Kidney epithelial cell (primary cell): ENCODE measurements around the gene BCAP31. TPM values are rescaled to one million over a fixed set of nuclear protein-coding genes. Genes with fewer than 3 reads are reported as not detected.

Experiments used
- DNase-seq: peaks from one replicate; pipeline ENCODE4 v3.0.0-alpha.2; 2010; ENCODE audit warnings: low read depth
- H3K27me3 ChIP-seq: 2 replicates; pipeline ENCODE4 v1.6.0; 2011; ENCODE audit warnings: low read length; ENCODE audit not compliant: control insufficient read depth, insufficient read depth
- H3K36me3 ChIP-seq: 2 replicates; pipeline ENCODE4 v1.5.1; 2011; ENCODE audit warnings: low read length; ENCODE audit not compliant: control insufficient read depth, insufficient read depth
- H3K4me3 ChIP-seq: 2 replicates; pipeline ENCODE4 v1.5.1; 2011; ENCODE audit warnings: low read depth, mild to moderate bottlenecking, control low read depth, low read length
- total RNA-seq: library from RNA; depleted of rRNA; stranded (reverse); fragments of >200 nt; gene quantifications from 2 replicates; pipeline ENCODE4 v1.2.3, GENCODE V29; 2015
- TF ChIP-seq, protein P1 (sequence below): IDR thresholded peaks from 2 replicates; pipeline ENCODE4 v1.5.1; 2011; ENCODE audit warnings: mild to moderate bottlenecking, moderate library complexity, low read length, control low read depth, inconsistent platforms; ENCODE audit not compliant: insufficient read depth, poor library complexity, severe bottlenecking

The BCAP31 gene
- total RNA-seq, 1 donor from 2014 or later, result 179 TPM

DNA sequence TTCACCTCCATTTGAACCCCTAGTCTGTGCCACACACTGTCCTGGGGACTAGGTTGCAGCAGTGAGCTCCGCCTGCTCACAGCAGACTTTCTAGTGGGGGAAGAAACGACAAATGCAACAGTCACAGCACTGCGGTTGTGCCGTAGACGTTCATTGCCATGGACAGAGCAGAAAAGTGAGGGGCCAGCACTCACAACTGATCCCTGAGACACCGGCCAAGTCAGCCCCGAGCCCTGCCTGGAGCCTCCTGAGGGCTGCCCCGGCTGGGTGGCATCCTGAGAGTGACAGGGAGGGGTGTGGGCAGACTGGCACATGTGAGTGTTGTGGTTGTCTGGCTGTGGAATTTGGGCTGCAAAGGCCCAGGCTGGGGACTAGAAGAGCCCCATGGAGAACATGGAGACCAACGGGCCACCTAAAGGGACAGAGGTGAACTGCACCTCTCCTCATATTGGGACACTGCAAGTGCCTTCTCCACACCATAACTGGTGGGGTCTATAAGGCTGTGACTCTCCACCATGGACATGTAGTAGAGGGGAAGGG, 72.6 kb downstream of the BCAP31 start:
- no peak overlapping the region for H3K4me3 ChIP-seq
- DNase-seq, result no peak
- TF ChIP-seq, protein P1, sequence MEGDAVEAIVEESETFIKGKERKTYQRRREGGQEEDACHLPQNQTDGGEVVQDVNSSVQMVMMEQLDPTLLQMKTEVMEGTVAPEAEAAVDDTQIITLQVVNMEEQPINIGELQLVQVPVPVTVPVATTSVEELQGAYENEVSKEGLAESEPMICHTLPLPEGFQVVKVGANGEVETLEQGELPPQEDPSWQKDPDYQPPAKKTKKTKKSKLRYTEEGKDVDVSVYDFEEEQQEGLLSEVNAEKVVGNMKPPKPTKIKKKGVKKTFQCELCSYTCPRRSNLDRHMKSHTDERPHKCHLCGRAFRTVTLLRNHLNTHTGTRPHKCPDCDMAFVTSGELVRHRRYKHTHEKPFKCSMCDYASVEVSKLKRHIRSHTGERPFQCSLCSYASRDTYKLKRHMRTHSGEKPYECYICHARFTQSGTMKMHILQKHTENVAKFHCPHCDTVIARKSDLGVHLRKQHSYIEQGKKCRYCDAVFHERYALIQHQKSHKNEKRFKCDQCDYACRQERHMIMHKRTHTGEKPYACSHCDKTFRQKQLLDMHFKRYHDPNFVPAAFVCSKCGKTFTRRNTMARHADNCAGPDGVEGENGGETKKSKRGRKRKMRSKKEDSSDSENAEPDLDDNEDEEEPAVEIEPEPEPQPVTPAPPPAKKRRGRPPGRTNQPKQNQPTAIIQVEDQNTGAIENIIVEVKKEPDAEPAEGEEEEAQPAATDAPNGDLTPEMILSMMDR, result peak; percentile 5
- H3K36me3 ChIP-seq, result no peaks in the 10 kb centered on the region
- peaks cover 19% of the 10 kb centered on the region for H3K27me3 ChIP-seq

DNA sequence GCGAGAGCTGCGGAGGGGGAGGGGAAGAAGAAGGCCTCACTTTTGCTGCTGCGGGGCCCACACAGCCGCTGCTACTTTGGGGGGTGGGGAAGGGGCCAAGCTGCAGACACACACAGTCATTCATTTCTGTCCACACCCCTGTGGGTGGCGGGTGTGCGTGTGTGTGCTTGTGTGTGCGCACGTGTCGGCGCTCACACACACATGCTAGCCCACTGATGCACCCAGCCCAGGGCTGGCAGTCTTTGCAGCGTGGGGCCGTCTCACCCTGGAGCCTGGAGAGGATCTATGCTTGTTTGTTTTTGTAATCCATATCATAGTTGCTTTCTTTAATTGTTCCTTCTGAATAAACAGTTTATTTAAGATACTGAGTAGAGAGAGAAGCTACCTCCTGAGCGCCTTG, 73.2 kb downstream of the BCAP31 start:
- Histone ChIP-seq H3K36me3 (no peaks in the 10 kb centered on the region), H3K4me3 (no peak overlapping the region), H3K27me3 (peaks cover 24% of the 10 kb centered on the region)
- no peak for DNase-seq
- TF ChIP-seq, protein P1, result no peak

Other genes starting within 250 kb of the BCAP31 start
- gene BGN, start 229.4 kb downstream of the BCAP31 start, total RNA-seq, result 6.2 and 10.3 TPM in 2 replicates
- not detected in 2 replicates for gene ATP2B3, start 206.7 kb downstream of the BCAP31 start, total RNA-seq
- 29.3 and 36.6 TPM in 2 replicates for gene CCNQ, start 125.2 kb downstream of the BCAP31 start, total RNA-seq
- gene DUSP9, start 77.2 kb downstream of the BCAP31 start, total RNA-seq, result 3.2 and 4.1 TPM in 2 replicates
- 0.34 and 1.6 TPM in 2 replicates for gene PNCK, start 50.6 kb downstream of the BCAP31 start, total RNA-seq
- 35.0 and 36.0 TPM in 2 replicates for gene SLC6A8, start 36.5 kb downstream of the BCAP31 start, total RNA-seq
- 14.2 and 15.3 TPM in 2 replicates for gene ABCD1, start 469 bp upstream of the BCAP31 start, total RNA-seq
- 3.6 and 9.1 TPM in 2 replicates for gene PLXNB3, start 39.9 kb upstream of the BCAP31 start, total RNA-seq
- gene SRPK3, start 56.7 kb upstream of the BCAP31 start, total RNA-seq, result 0.08 and 0.27 TPM in 2 replicates
- 80.6 and 84.0 TPM in 2 replicates for gene IDH3G, start 70.0 kb upstream of the BCAP31 start, total RNA-seq
- gene SSR4, start 70.3 kb upstream of the BCAP31 start, total RNA-seq, result 300 and 319 TPM in 2 replicates
- 0.68 and 1.8 TPM in 2 replicates for gene PDZD4, start 106.2 kb upstream of the BCAP31 start, total RNA-seq
- gene L1CAM, start 161.8 kb upstream of the BCAP31 start, total RNA-seq, result 122 and 138 TPM in 2 replicates
- gene AVPR2, start 180.3 kb upstream of the BCAP31 start, total RNA-seq, result 0.08 and 0.21 TPM in 2 replicates
- gene ARHGAP4, start 201.9 kb upstream of the BCAP31 start, total RNA-seq, result 12.7 and 14.0 TPM in 2 replicates
- gene NAA10, start 210.7 kb upstream of the BCAP31 start, total RNA-seq, result 139 and 141 TPM in 2 replicates
- gene RENBP, start 220.3 kb upstream of the BCAP31 start, total RNA-seq, result 22.9 and 38.7 TPM in 2 replicates
- gene HCFC1, start 247.4 kb upstream of the BCAP31 start, total RNA-seq, result 56.2 and 72.2 TPM in 2 replicates
- 6.7 and 11.9 TPM in 2 replicates for gene TMEM187, start 248.4 kb upstream of the BCAP31 start, total RNA-seq